IgD-negative memory B cell (primary cell): ENCODE measurements around the gene CANT1. TPM values are rescaled to one million over a fixed set of nuclear protein-coding genes. Genes with fewer than 3 reads are reported as not detected.
"Not testable (repeated sequence)": the region's sequence is repeated elsewhere in the genome, so short reads cannot be mapped to it uniquely, and the experiment has no call there.

Experiments
- H3K27ac Mint-ChIP-seq, 3 donors: one replicate each; pipeline ENCODE4 v1.8.0; 2020 to 2022; ENCODE audit warnings: mild to moderate bottlenecking in 3 of 3, mixed read lengths in 3 of 3, moderate library complexity in 1 of 3
- H3K27me3 Mint-ChIP-seq: one replicate; pipeline ENCODE4 v1.8.0; 2021; ENCODE audit warnings: mixed read lengths
- H3K36me3 Mint-ChIP-seq: one replicate; pipeline ENCODE4 v1.8.0; 2020; ENCODE audit warnings: mild to moderate bottlenecking, mixed read lengths
- H3K4me1 Mint-ChIP-seq, 3 donors: one replicate each; pipeline ENCODE4 v1.8.0; 2020 to 2022; ENCODE audit warnings: mixed read lengths in 3 of 3, mild to moderate bottlenecking in 1 of 3
- H3K4me3 Mint-ChIP-seq, 4 donors: one replicate each; pipeline ENCODE4 v1.8.0; 2020 to 2022; ENCODE audit warnings: mild to moderate bottlenecking in 4 of 4, mixed read lengths in 4 of 4, moderate library complexity in 3 of 4
- H3K9me3 Mint-ChIP-seq, 3 donors: one replicate each; pipeline ENCODE4 v1.8.0; 2020 to 2021; ENCODE audit warnings: mixed read lengths in 3 of 3, mild to moderate bottlenecking in 1 of 3
- polyA plus RNA-seq: library from polyadenylated mRNA; unstranded; fragments of 300-500 nt; fragmentation: Illumina TruSeq; gene quantifications from one replicate; pipeline ENCODE4 v1.2.3, GENCODE V29; 2021

The CANT1 gene
- polyA plus RNA-seq, 1 donor from 2014 or later = 8.6 TPM

- H3K9me3 Mint-ChIP-seq = no peaks in the 10 kb centered on the region
- no peak overlapping the region for H3K27ac Mint-ChIP-seq
- peak overlapping the region in 3 of 4 donors; percentile 50 to 81 (median 70) for H3K4me3 Mint-ChIP-seq
- H3K4me1 Mint-ChIP-seq = peaks cover 5 to 19% (median 15%) of the 10 kb centered on the region in 3 donors
- H3K36me3 Mint-ChIP-seq = no peaks in the 10 kb centered on the region
- H3K27me3 Mint-ChIP-seq = peaks cover 3% of the 10 kb centered on the region
These were observed 44.1 kb downstream of the CANT1 start for GRCh38 chr17:78965491-78965924.

- H3K4me3 Mint-ChIP-seq = no peak overlapping the region
- no peaks in the 10 kb centered on the region for H3K27me3 Mint-ChIP-seq
- H3K36me3 Mint-ChIP-seq = no peaks in the 10 kb centered on the region
- H3K27ac Mint-ChIP-seq = no peak overlapping the region
- no peaks in the 10 kb centered on the region for H3K9me3 Mint-ChIP-seq
- H3K4me1 Mint-ChIP-seq = peaks cover 5 to 19% (median 15%) of the 10 kb centered on the region in 3 donors
These were observed 46.2 kb downstream of the CANT1 start for GRCh38 chr17:78963378-78963777.

GRCh38 chr17:78962984-78963348 is 46.6 kb downstream of the CANT1 start:
- peaks cover 5 to 19% (median 15%) of the 10 kb centered on the region in 3 donors for H3K4me1 Mint-ChIP-seq
- not testable (repeated sequence) for H3K36me3 Mint-ChIP-seq, H3K27ac Mint-ChIP-seq, H3K27me3 Mint-ChIP-seq, H3K9me3 Mint-ChIP-seq, H3K4me3 Mint-ChIP-seq

- peak overlapping the region in 1 of 4 donors; percentile 33 for H3K4me3 Mint-ChIP-seq
- peaks cover 5 to 19% (median 15%) of the 10 kb centered on the region in 3 donors for H3K4me1 Mint-ChIP-seq
- no peak overlapping the region for H3K27ac Mint-ChIP-seq
- no peaks in the 10 kb centered on the region for H3K36me3 Mint-ChIP-seq
- H3K27me3 Mint-ChIP-seq = no peaks in the 10 kb centered on the region
- H3K9me3 Mint-ChIP-seq = no peaks in the 10 kb centered on the region
These were observed 47.1 kb downstream of the CANT1 start for GRCh38 chr17:78962345-78962983.

GRCh38 chr17:78961571-78961970 is 48.0 kb downstream of the CANT1 start:
- H3K4me1 Mint-ChIP-seq = peaks cover 5 to 19% (median 15%) of the 10 kb centered on the region in 3 donors
- H3K27ac Mint-ChIP-seq = no peak overlapping the region
- H3K27me3 Mint-ChIP-seq = no peaks in the 10 kb centered on the region
- no peaks in the 10 kb centered on the region for H3K9me3 Mint-ChIP-seq
- H3K36me3 Mint-ChIP-seq = no peaks in the 10 kb centered on the region
- H3K4me3 Mint-ChIP-seq = peak overlapping the region in 1 of 4 donors; percentile 68

- Mint-ChIP-seq H3K27ac (no peak overlapping the region), H3K4me3 (no peak overlapping the region), H3K4me1 (peaks cover 5 to 16% (median 14%) of the 10 kb centered on the region in 3 donors), H3K9me3 (no peaks in the 10 kb centered on the region), H3K36me3 (no peaks in the 10 kb centered on the region), H3K27me3 (no peaks in the 10 kb centered on the region)
These were observed 48.6 kb downstream of the CANT1 start for GRCh38 chr17:78960928-78961327.

- H3K4me1 Mint-ChIP-seq = peaks cover 0 to 5% (median 4%) of the 10 kb centered on the region in 3 donors
- peaks cover 2% of the 10 kb centered on the region for H3K27me3 Mint-ChIP-seq
- no peaks in the 10 kb centered on the region for H3K36me3 Mint-ChIP-seq
- H3K27ac Mint-ChIP-seq = peak overlapping the region in 1 of 3 donors; percentile 59
- H3K4me3 Mint-ChIP-seq = no peak overlapping the region
- no peaks in the 10 kb centered on the region for H3K9me3 Mint-ChIP-seq
These were observed 49.8 kb downstream of the CANT1 start for GRCh38 chr17:78959803-78960202.

- Mint-ChIP-seq H3K27ac (peak overlapping the region in 1 of 3 donors; percentile 20), H3K4me3 (no peak overlapping the region), H3K4me1 (no peaks in the 10 kb centered on the region), H3K36me3 (no peaks in the 10 kb centered on the region), H3K27me3 (peaks cover 4% of the 10 kb centered on the region), H3K9me3 (no peaks in the 10 kb centered on the region)
These were observed 50.9 kb downstream of the CANT1 start for GRCh38 chr17:78958641-78959127.

- Mint-ChIP-seq H3K36me3 (no peaks in the 10 kb centered on the region), H3K27ac (no peak overlapping the region), H3K4me3 (no peak overlapping the region), H3K9me3 (no peaks in the 10 kb centered on the region), H3K27me3 (peaks cover 11% of the 10 kb centered on the region), H3K4me1 (no peaks in the 10 kb centered on the region)
These were observed 52.4 kb downstream of the CANT1 start for GRCh38 chr17:78957128-78957527.

GRCh38 chr17:78956254-78956653 is 53.3 kb downstream of the CANT1 start:
- Mint-ChIP-seq H3K27ac (no peak overlapping the region), H3K27me3 (peaks cover 11% of the 10 kb centered on the region), H3K36me3 (no peaks in the 10 kb centered on the region), H3K4me1 (no peaks in the 10 kb centered on the region), H3K4me3 (no peak overlapping the region), H3K9me3 (peaks cover 0 to 4% (median under 1%) of the 10 kb centered on the region in 3 donors)

- no peak overlapping the region for H3K4me3 Mint-ChIP-seq
- no peaks in the 10 kb centered on the region for H3K4me1 Mint-ChIP-seq
- no peak overlapping the region for H3K27ac Mint-ChIP-seq
- peaks cover 11% of the 10 kb centered on the region for H3K27me3 Mint-ChIP-seq
- H3K36me3 Mint-ChIP-seq = no peaks in the 10 kb centered on the region
- H3K9me3 Mint-ChIP-seq = peaks cover 0 to 15% (median 5%) of the 10 kb centered on the region in 3 donors
These were observed 54.9 kb downstream of the CANT1 start for GRCh38 chr17:78954684-78955083.

GRCh38 chr17:78953356-78954350 is 55.9 kb downstream of the CANT1 start:
- H3K27me3 Mint-ChIP-seq = peaks cover 11% of the 10 kb centered on the region
- H3K4me3 Mint-ChIP-seq = peak overlapping the region in 1 of 4 donors; percentile 25
- H3K9me3 Mint-ChIP-seq = peaks cover 0 to 15% (median 5%) of the 10 kb centered on the region in 3 donors
- no peaks in the 10 kb centered on the region for H3K36me3 Mint-ChIP-seq
- H3K4me1 Mint-ChIP-seq = no peaks in the 10 kb centered on the region
- no peak overlapping the region for H3K27ac Mint-ChIP-seq

- Mint-ChIP-seq H3K9me3 (peaks cover 0 to 15% (median 5%) of the 10 kb centered on the region in 3 donors), H3K4me1 (no peaks in the 10 kb centered on the region), H3K27me3 (peaks cover 11% of the 10 kb centered on the region), H3K36me3 (no peaks in the 10 kb centered on the region), H3K4me3 (peak overlapping the region in 1 of 4 donors; percentile 17), H3K27ac (no peak overlapping the region)
These were observed 56.9 kb downstream of the CANT1 start for GRCh38 chr17:78952706-78953105.

GRCh38 chr17:78951967-78952551 is 57.5 kb downstream of the CANT1 start:
- H3K4me1 Mint-ChIP-seq = no peaks in the 10 kb centered on the region
- H3K9me3 Mint-ChIP-seq = peaks cover 0 to 15% (median 5%) of the 10 kb centered on the region in 3 donors
- H3K27me3 Mint-ChIP-seq = peaks cover 11% of the 10 kb centered on the region
- H3K4me3 Mint-ChIP-seq = no peak overlapping the region
- H3K36me3 Mint-ChIP-seq = no peaks in the 10 kb centered on the region
- no peak overlapping the region for H3K27ac Mint-ChIP-seq

GRCh38 chr17:78950870-78951269 is 58.7 kb downstream of the CANT1 start:
- Mint-ChIP-seq H3K9me3 (peaks cover 3 to 15% (median 5%) of the 10 kb centered on the region in 3 donors), H3K27ac (no peak overlapping the region), H3K27me3 (peaks cover 11% of the 10 kb centered on the region)

More at GRCh38 chr17:78950870-78951269, 58.7 kb downstream of the CANT1 start:
- peaks cover 0 to 6% (median 3%) of the 10 kb centered on the region in 3 donors for H3K4me1 Mint-ChIP-seq
- H3K36me3 Mint-ChIP-seq = peaks cover 2% of the 10 kb centered on the region
- H3K4me3 Mint-ChIP-seq = no peak overlapping the region
